ENCODE results near the gene DCAF6. TPM values are rescaled to one million over a fixed set of nuclear protein-coding genes. Genes with fewer than 3 reads are reported as not detected.
A peak's percentile ranks its signal among the peaks of the same experiment; 100 is the strongest.

DCAF6 gene
- total and polyA plus RNA-seq, 8 donors = 39.7 to 62.7 (median 55.0) TPM

GRCh38 chr1:167898578-167899222 is 37.8 kb upstream of the DCAF6 start:
- no peak for ATAC-seq
- H3K27ac ChIP-seq = no peak overlapping the region
- no peak overlapping the region for H3K4me3 ChIP-seq
- H3K27me3 ChIP-seq = no peaks in the 10 kb centered on the region
- no peaks in the 10 kb centered on the region for H3K9me3 ChIP-seq
- H3K36me3 ChIP-seq = no peaks in the 10 kb centered on the region
- no peaks in the 10 kb centered on the region for H3K4me1 ChIP-seq
- no peak for TF ChIP-seq CTCF (IDR thresholded peaks at IDR 0.05)
- no peak for DNase-seq
- intact Hi-C loops (cut with DNase I) = no loop called here

- ATAC-seq = no peak
- intact Hi-C loops (cut with DNase I) = no loop called here
- Histone ChIP-seq H3K27me3 (no peaks in the 10 kb centered on the region), H3K27ac (no peak overlapping the region), H3K4me1 (no peaks in the 10 kb centered on the region), H3K9me3 (no peaks in the 10 kb centered on the region), H3K4me3 (no peak overlapping the region), H3K36me3 (no peaks in the 10 kb centered on the region)
- no peak for DNase-seq
- no peak for TF ChIP-seq CTCF (IDR thresholded peaks at IDR 0.05)
These were observed 37.2 kb upstream of the DCAF6 start for GRCh38 chr1:167899253-167899681.

- Histone ChIP-seq H3K36me3 (no peaks in the 10 kb centered on the region), H3K27ac (no peak overlapping the region), H3K4me3 (no peak overlapping the region), H3K4me1 (peaks cover 9 to 11% of the 10 kb centered on the region in 2 donors), H3K9me3 (no peaks in the 10 kb centered on the region), H3K27me3 (no peaks in the 10 kb centered on the region)
- intact Hi-C loops (cut with DNase I) = no loop called here
- TF ChIP-seq CTCF (IDR thresholded peaks at IDR 0.05) = no peak
- DNase-seq = no peak
- ATAC-seq = no peak
These were observed 35.6 kb upstream of the DCAF6 start for GRCh38 chr1:167900907-167901306.

- ATAC-seq (peak; percentile 47), DNase-seq (no peak)
- Histone ChIP-seq H3K4me3 (no peak overlapping the region), H3K4me1 (peaks cover 9 to 11% of the 10 kb centered on the region in 2 donors), H3K9me3 (peaks cover 0 to 2% of the 10 kb centered on the region in 2 donors), H3K27ac (peak overlapping the region; percentile 28 to 70), H3K36me3 (no peaks in the 10 kb centered on the region), H3K27me3 (no peaks in the 10 kb centered on the region)
- intact Hi-C loops (cut with DNase I) = no loop called here
- TF ChIP-seq CTCF (IDR thresholded peaks at IDR 0.05) = no peak
These were observed 31.8 kb upstream of the DCAF6 start for GRCh38 chr1:167904652-167905130.

- ATAC-seq = peak; percentile 74
- peak overlapping the region; percentile 28 to 70 for H3K27ac ChIP-seq
- H3K27me3 ChIP-seq = no peaks in the 10 kb centered on the region
- H3K4me1 ChIP-seq = peaks cover 9 to 11% of the 10 kb centered on the region in 2 donors
- peaks cover 0 to 5% of the 10 kb centered on the region in 2 donors for H3K9me3 ChIP-seq
- no peaks in the 10 kb centered on the region for H3K36me3 ChIP-seq
- intact Hi-C loops (cut with DNase I) = no loop called here
- DNase-seq = peak in 2 of 4 donors; percentile 15 to 45
- H3K4me3 ChIP-seq = no peak overlapping the region
- TF ChIP-seq CTCF (IDR thresholded peaks at IDR 0.05) = no peak
These were observed 31.3 kb upstream of the DCAF6 start for GRCh38 chr1:167905182-167905581.
